Gastrocnemius medialis (tissue), 4 donors: ENCODE measurements around the gene MEGF6.

Experiments
- CTCF ChIP-seq, 5 experiments: fragments of 450-650 bp in 3 of 5; fragments of 200-600 bp in 2 of 5; sonication (generic) in 2 of 5; IDR thresholded peaks in 4 of 5; conservative IDR thresholded peaks in 1 of 5; 1 replicate in 4 of 5; 2 replicates in 1 of 5; pipeline ENCODE4 v1.5.1; 2016 to 2019; ENCODE audit warnings: antibody characterized with exemption in 5 of 5, mild to moderate bottlenecking in 3 of 5, moderate library complexity in 3 of 5
- POLR2A ChIP-seq, 2 donors: fragments of 450-650 bp; IDR thresholded peaks; one replicate each; pipeline ENCODE4 v1.6.1; 2017; ENCODE audit warnings: antibody characterized with exemption in 2 of 2, mild to moderate bottlenecking in 2 of 2, moderate library complexity in 2 of 2

DNA sequence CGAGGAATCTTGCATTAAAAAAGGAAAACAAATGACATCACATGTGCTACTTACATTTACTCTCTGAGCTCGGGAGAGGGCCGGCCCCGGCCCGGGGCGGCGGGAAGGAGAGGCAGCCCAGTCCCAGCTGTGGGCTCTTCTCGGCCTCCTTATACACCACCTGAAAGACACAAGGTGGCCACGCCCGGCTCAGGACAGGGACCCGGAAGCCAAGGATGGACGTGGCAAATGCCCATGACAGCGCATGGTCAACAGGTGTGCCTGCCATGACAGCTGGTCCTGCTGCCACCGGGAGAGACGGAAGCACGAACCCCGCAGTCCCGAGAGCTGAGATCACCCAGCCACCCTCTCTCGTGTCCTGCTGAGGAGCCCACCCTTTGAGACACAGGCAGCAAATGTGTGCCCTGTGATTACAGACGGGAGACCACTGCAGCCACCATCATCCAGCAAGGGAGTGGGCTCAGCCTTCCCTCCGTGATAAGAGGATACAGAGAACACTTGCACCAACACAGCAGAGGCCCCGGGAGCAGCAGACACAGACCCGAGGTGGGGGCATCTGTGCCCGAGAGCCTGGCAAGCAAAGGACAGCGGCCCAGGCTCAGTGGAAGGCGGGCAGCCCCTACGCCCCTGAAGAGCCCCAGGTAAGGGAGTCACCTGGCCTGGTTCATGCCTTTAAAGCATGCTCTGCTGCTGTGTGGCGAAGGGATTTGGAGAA lies 22.2 kb upstream of the MEGF6 start:
- no peak for TF ChIP-seq CTCF (IDR thresholded peaks at IDR 0.05 in 4 of 5, conservative IDR thresholded peaks at IDR 0.05 in 1 of 5)
- no peak for TF ChIP-seq POLR2A (IDR thresholded peaks at IDR 0.05)
